K562 (cell line): ENCODE measurements around the gene ZCCHC8. TPM values are rescaled to one million over a fixed set of nuclear protein-coding genes. Genes with fewer than 3 reads are reported as not detected.
"Not testable (repeated sequence)": the region's sequence is repeated elsewhere in the genome, so short reads cannot be mapped to it uniquely, and the experiment has no call there.

ENCODE experiments used
- ATAC-seq: fragments of 200-7000 bp; cut with Tn5 transposase; 3 replicates; pipeline ENCODE4 v1.9.1; 2020; ENCODE audit warnings: moderate library complexity
- BruUV-seq: library from RNA; stranded (reverse); fragments of 400-500 nt; replicated peaks from 2 replicates; lab custom pipeline; 2021; lab: Mats Ljungman, UMichigan
- CTCF ChIA-PET: fragments of 300-600 bp; formaldehyde crosslinking; extraction: SDS; loops from one replicate; lab custom pipeline; 2021; ENCODE audit warnings: low intra/inter-chr PET ratio; lab: Yijun Ruan, JAX
- POLR2A ChIA-PET: fragments of 300-600, 350-650 bp; sonication (Branson Sonifier 250); formaldehyde crosslinking; extraction: SDS; loops from one replicate; lab custom pipeline; 2021; ENCODE audit warnings: antibody characterized with exemption, inconsistent platforms; lab: Yijun Ruan, JAX
- DNase-seq, 4 experiments: peaks; one replicate each; pipeline versions ENCODE4 v3.0.0 to v3.0.0-alpha.2; 2011 to 2018; ENCODE audit warnings: low spot score in 3 of 4, mixed read lengths in 3 of 4; ENCODE audit errors: extremely low read depth in 1 of 4
- FAIRE-seq: peaks from 2 replicates; lab custom pipeline; 2011; peaks lifted over from hg19 to GRCh38; lab: Jason Lieb, UNC
- H2AFZ ChIP-seq: 2 replicates; pipeline ENCODE4 v1.6.0; 2011; ENCODE audit warnings: low read depth, low read length, control low read depth, inconsistent platforms
- H3K27ac ChIP-seq: fragments of 200-600 bp; 3 replicates; pipeline ENCODE4 v1.8.0; 2011; ENCODE audit warnings: low read depth, mild to moderate bottlenecking, control low read depth, inconsistent platforms, low read length, moderate library complexity, mixed read lengths; ENCODE audit errors: extremely low read depth
- H3K27me3 ChIP-seq, 2 experiments: fragments of 300-600 bp in 1 of 2; 2 replicates in 1 of 2; 3 replicates in 1 of 2; pipeline versions ENCODE4 v1.6.0 to v1.8.0; 2011; ENCODE audit warnings: inconsistent platforms in 2 of 2, low read length in 2 of 2, mild to moderate bottlenecking in 1 of 2, mixed read lengths in 1 of 2, moderate library complexity in 1 of 2; ENCODE audit not compliant: control insufficient read depth in 2 of 2, insufficient read depth in 2 of 2
- H3K36me3 ChIP-seq: fragments of 300-600 bp; 3 replicates; pipeline ENCODE4 v1.8.0; 2011; ENCODE audit warnings: mild to moderate bottlenecking, low read length, inconsistent platforms; ENCODE audit not compliant: control insufficient read depth, insufficient read depth
- H3K4me1 ChIP-seq, 2 experiments: fragments of 200-600 bp in 1 of 2; replicated peaks in 1 of 2; 2 replicates in 1 of 2; 3 replicates in 1 of 2; pipeline versions ENCODE4 v1.5.1 to v1.8.0; 2011; ENCODE audit warnings: inconsistent platforms in 2 of 2, low read length in 2 of 2, mild to moderate bottlenecking in 1 of 2, mixed read lengths in 1 of 2, moderate library complexity in 1 of 2; ENCODE audit not compliant: control insufficient read depth in 2 of 2, insufficient read depth in 2 of 2
- H3K4me2 ChIP-seq: 2 replicates; pipeline ENCODE4 v1.6.1; 2011; ENCODE audit warnings: low read length, control low read depth, inconsistent platforms, mixed read lengths; ENCODE audit not compliant: insufficient read depth
- H3K4me3 ChIP-seq: fragments of 200-600 bp; sonication (generic), shearing (Covaris generic); 2 replicates; pipeline ENCODE4 v1.5.1; 2016; ENCODE audit warnings: control low read depth, inconsistent platforms
- H3K79me2 ChIP-seq: fragments of 200-600 bp; 3 replicates; pipeline ENCODE4 v1.8.0; 2011; ENCODE audit warnings: low read length, inconsistent platforms; ENCODE audit not compliant: control insufficient read depth, insufficient read depth
- H3K9ac ChIP-seq, 2 experiments: 2 replicates each; pipeline versions ENCODE4 v1.6.0 to v1.6.1; 2011; ENCODE audit warnings: low read depth in 2 of 2, low read length in 2 of 2, control low read depth in 1 of 2, inconsistent platforms in 1 of 2, mild to moderate bottlenecking in 1 of 2, mixed read lengths in 1 of 2; ENCODE audit not compliant: insufficient read depth in 1 of 2
- H3K9me1 ChIP-seq: one replicate; pipeline ENCODE4 v1.6.0; 2011; ENCODE audit warnings: inconsistent platforms, mild to moderate bottlenecking, low read length, moderate library complexity; ENCODE audit not compliant: control insufficient read depth, insufficient read depth
- H3K9me3 ChIP-seq: replicated peaks from 2 replicates; pipeline ENCODE4 v1.5.1; 2011; ENCODE audit warnings: low read depth, low read length, inconsistent platforms; ENCODE audit not compliant: control insufficient read depth, insufficient read depth
- H4K20me1 ChIP-seq: replicated peaks from 2 replicates; pipeline ENCODE4 v1.6.1; 2011; ENCODE audit warnings: low read length, inconsistent platforms, mixed read lengths; ENCODE audit not compliant: control insufficient read depth, insufficient read depth
- CHD1 ChIP-seq: fragments of 200-600 bp; sonication (generic); IDR thresholded peaks from one replicate; pipeline ENCODE4 v1.6.1; 2012; ENCODE audit warnings: mild to moderate bottlenecking, moderate library complexity, low read length, inconsistent platforms
- ELF1 ChIP-seq: fragments of 200-800 bp; sonication (Bioruptor generic); IDR thresholded peaks from 2 replicates; pipeline ENCODE4 v1.6.1; 2016; ENCODE audit warnings: missing genetic modification characterization, missing compliant biosample characterization
- HMGXB4 ChIP-seq: sonication (generic); formaldehyde crosslinking; IDR thresholded peaks from 2 replicates; pipeline ENCODE4 v1.8.1; 2023; ENCODE audit warnings: mild to moderate bottlenecking, missing genetic modification reagents
- MAFK ChIP-seq: IDR thresholded peaks from 2 replicates; pipeline ENCODE4 v1.6.1; 2011; ENCODE audit warnings: low read length, improper control_type of control experiment
- MCM5 ChIP-seq: fragments of 450-650 bp; IDR thresholded peaks from 2 replicates; pipeline ENCODE4 v1.6.1; 2016; ENCODE audit warnings: low read depth
- PTBP1 ChIP-seq: fragments of 200-400 bp; formaldehyde crosslinking; IDR thresholded peaks from 2 replicates; pipeline ENCODE4 v1.6.1; 2017; ENCODE audit warnings: low read depth, low read length
- RBM22 ChIP-seq: fragments of 200-400 bp; formaldehyde crosslinking; IDR thresholded peaks from 2 replicates; pipeline ENCODE4 v1.6.1; 2018; ENCODE audit warnings: low read length, low read depth; ENCODE audit not compliant: poor library complexity, severe bottlenecking
- RBM25 ChIP-seq: fragments of 200-400 bp; formaldehyde crosslinking; IDR thresholded peaks from 2 replicates; pipeline ENCODE4 v1.6.1; 2018; ENCODE audit warnings: low read length, low read depth, moderate library complexity; ENCODE audit not compliant: severe bottlenecking
- RBM39 ChIP-seq: fragments of 200-400 bp; formaldehyde crosslinking; optimal IDR thresholded peaks from 2 replicates; pipeline ENCODE3; 2018; ENCODE audit warnings: low read depth, low read length
- SOX6 ChIP-seq: fragments of 450-650 bp; IDR thresholded peaks from 2 replicates; pipeline ENCODE4 v1.6.1; 2014; ENCODE audit warnings: mild to moderate bottlenecking
- ZBED1 ChIP-seq: IDR thresholded peaks from 2 replicates; pipeline ENCODE4 v1.6.1; 2014
- ZEB2 ChIP-seq: fragments of 450-650 bp; IDR thresholded peaks from 2 replicates; pipeline ENCODE4 v1.6.1; 2016
- ZNF124 ChIP-seq: sonication (generic); formaldehyde crosslinking; IDR thresholded peaks from 2 replicates; pipeline ENCODE4 v1.8.1; 2022; ENCODE audit warnings: missing genetic modification reagents
- ZNF174 ChIP-seq: fragments of 250-450 bp; sonication (Bioruptor Pico); IDR thresholded peaks from 2 replicates; pipeline ENCODE4 v1.4.0; 2020; ENCODE audit warnings: mild to moderate bottlenecking
- WGBS: fragments of 100-300 bp; shearing (Covaris generic); methylation state at CpG from one replicate; pipeline ENCODE4 v1.1.6; 2016; ENCODE audit warnings: low coverage, mixed read lengths; ENCODE audit not compliant: insufficient coverage; ENCODE audit errors: missing lambda C conversion rate; 5-methylcytosine and 5-hydroxymethylcytosine counted together
- in situ Hi-C: fragments of 300-500 bp; cut with MboI; formaldehyde crosslinking; loops from 4 replicates; pipeline ENCODE4 v1.15.0; 2018; ENCODE audit warnings: inconsistent platforms, mixed read lengths
- intact Hi-C: fragments of 100-400 bp; cut with micrococcal nuclease; formaldehyde crosslinking; loops from 2 replicates; pipeline ENCODE4 v1.14.2; 2022
- polyA plus RNA-seq, 8 experiments: library from polyadenylated mRNA; depleted of rRNA in 4 of 8; stranded (reverse) in 5 of 8; unstranded in 3 of 8; fragments of >200 nt; fragmentation: Nextera tagmentation in 2 of 8; fragmentation: Illumina TruSeq in 1 of 8; extraction: Ambion mirVana in 2 of 8; extraction: Trizol in 1 of 8; gene quantifications; 2 replicates each; pipeline versions ENCODE4 v1.2.1 to v1.2.3, GENCODE V29; 2011 to 2014; ENCODE audit warnings: inconsistent platforms in 1 of 8, missing spikeins in 1 of 8
- total RNA-seq, 7 experiments: library from RNA; depleted of rRNA in 6 of 7; stranded (reverse); fragments of >200 nt in 6 of 7; fragmentation: Illumina TruSeq in 2 of 7; extraction: Trizol in 2 of 7; gene quantifications; 2 replicates each; pipeline versions ENCODE4 v1.2.1 to v1.2.3, GENCODE V29; 2011 to 2021; ENCODE audit warnings: low replicate concordance in 1 of 7
- TF ChIP-seq, protein P1 (sequence below): fragments of 250-450 bp; sonication (Bioruptor Pico); IDR thresholded peaks from 2 replicates; pipeline ENCODE4 v1.4.0; 2020; ENCODE audit warnings: borderline replicate concordance

ZCCHC8 gene
- total and polyA plus RNA-seq, 9 of the 15 experiments (the other 6 are each of a cell fraction or from before 2014, with no cell fraction given): 14.8 to 50.9 (median 34.1) TPM

DNA sequence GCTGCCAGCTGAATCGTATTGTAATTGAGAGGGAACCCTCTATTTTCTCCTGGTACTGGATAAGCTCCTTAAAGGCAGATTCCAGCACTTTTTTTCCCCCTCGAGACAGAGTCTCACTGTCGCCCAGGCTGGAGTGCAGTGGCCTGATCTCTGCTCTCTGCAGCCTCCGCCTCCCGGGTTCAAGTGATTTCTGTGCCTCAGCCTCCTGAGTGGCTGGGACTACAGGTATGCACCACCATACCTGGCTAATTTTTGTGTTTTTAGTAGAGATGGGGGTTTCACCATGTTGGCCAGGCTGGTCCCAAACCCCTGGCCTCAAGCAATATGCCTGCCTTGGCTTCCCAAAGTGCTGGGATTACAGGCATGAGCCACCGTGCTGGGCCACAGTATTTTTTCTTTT lies 30.9 kb downstream of the ZCCHC8 start:
- POLR2A ChIA-PET: interaction anchor here (0.6 to 3.6 kb wide), 6 partner anchors 17 to 673 kb away, joined by 3 to 29 read pairs (median 6); partner anchors contain the start of genes KNTC1 and RSRC2
- H2AFZ ChIP-seq, BruUV-seq, in situ Hi-C loops, DNase-seq, H3K27ac ChIP-seq, H3K4me1 ChIP-seq, FAIRE-seq, H3K27me3 ChIP-seq, H3K79me2 ChIP-seq, H3K4me2 ChIP-seq, H4K20me1 ChIP-seq, ATAC-seq, CTCF ChIA-PET, H3K9me3 ChIP-seq, H3K4me3 ChIP-seq, H3K9ac ChIP-seq, H3K9me1 ChIP-seq: not testable (repeated sequence)
- H3K36me3 ChIP-seq: peaks cover 29% of the 10 kb centered on the region; the same call in 2 of the 3 replicates
- WGBS: 77% methylated on average over 6 of the region's 6 CpGs
- intact Hi-C loops: loop anchor here (2.0 kb wide), 2 partner anchors 49 to 133 kb away; no protein-coding TSS in a partner anchor

DNA sequence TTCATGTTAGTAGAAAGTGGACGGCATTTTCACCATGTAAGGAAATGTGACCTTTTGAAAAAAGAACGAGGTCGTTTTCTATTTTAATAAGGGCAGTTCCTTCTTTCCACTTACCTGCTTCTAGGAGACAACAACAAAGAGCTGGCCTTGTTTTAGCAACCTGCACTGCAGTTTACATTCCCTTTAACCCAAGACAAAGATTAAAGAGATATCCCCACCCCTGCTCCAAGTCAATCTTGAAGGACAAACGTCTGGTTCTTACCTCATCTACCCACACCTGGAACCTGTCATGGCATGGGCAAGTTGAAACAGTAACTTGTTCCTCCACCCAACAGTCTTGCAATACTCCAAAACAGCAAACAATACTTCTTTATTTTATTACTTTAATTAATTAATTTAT lies 32.7 kb downstream of the ZCCHC8 start:
- intact Hi-C loops: no loop called here
- H2AFZ ChIP-seq: no peak overlapping the region
- no peak for ATAC-seq

More for the DNA sequence above, 32.7 kb downstream of the ZCCHC8 start:
- H3K79me2 ChIP-seq: no peaks in the 10 kb centered on the region
- no peak overlapping the region for H3K4me3 ChIP-seq
- H4K20me1 ChIP-seq: no peaks in the 10 kb centered on the region
- FAIRE-seq (no peak), DNase-seq (no peak)
- ChIA-PET POLR2A (no interaction called here), CTCF (no interaction called here)
- H3K4me1 ChIP-seq: no peaks in the 10 kb centered on the region; a peak in 1 of 5 replicates
- no peaks in the 10 kb centered on the region for H3K9me1 ChIP-seq
- TF ChIP-seq MCM5 (no peak), ZNF124 (CRISPR knock-in tag) (no peak), ELF1 (tag) (no peak), HMGXB4 (CRISPR knock-in tag) (no peak), ZEB2 (no peak), ZBED1 (no peak), ZNF174 (no peak), RBM39 (no peak), SOX6 (no peak), RBM22 (no peak), RBM25 (no peak), MAFK (no peak), PTBP1 (no peak), CHD1 (no peak)
- TF ChIP-seq, protein P1, sequence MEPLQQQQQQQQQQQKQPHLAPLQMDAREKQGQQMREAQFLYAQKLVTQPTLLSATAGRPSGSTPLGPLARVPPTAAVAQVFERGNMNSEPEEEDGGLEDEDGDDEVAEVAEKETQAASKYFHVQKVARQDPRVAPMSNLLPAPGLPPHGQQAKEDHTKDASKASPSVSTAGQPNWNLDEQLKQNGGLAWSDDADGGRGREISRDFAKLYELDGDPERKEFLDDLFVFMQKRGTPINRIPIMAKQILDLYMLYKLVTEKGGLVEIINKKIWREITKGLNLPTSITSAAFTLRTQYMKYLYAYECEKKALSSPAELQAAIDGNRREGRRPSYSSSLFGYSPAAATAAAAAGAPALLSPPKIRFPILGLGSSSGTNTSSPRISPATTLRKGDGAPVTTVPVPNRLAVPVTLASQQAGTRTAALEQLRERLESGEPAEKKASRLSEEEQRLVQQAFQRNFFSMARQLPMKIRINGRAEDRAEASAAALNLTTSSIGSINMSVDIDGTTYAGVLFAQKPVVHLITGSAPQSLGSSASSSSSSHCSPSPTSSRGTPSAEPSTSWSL (CRISPR knock-in tag): no peak
- no peaks in the 10 kb centered on the region for H3K9me3 ChIP-seq
- no peaks in the 10 kb centered on the region for H3K27me3 ChIP-seq
- H3K9ac ChIP-seq: no peak overlapping the region
- no peak overlapping the region for H3K27ac ChIP-seq
- BruUV-seq: no TSS peak
- H3K4me2 ChIP-seq: no peak overlapping the region
- WGBS: 60% methylated on average over 4 of the region's 4 CpGs
- H3K36me3 ChIP-seq: peaks cover 11% of the 10 kb centered on the region; the same call in 2 of the 3 replicates
- in situ Hi-C loops: no loop called here
